ENCODE data around the gene RANBP3. TPM values are rescaled to one million over a fixed set of nuclear protein-coding genes. Genes with fewer than 3 reads are reported as not detected.

RANBP3 gene
- total RNA-seq, 2 experiments from 2014 or later = 74.3 to 87.5 TPM

GRCh38 chr19:5927441-5927821 lies 50.5 kb downstream of the RANBP3 start:
- ATAC-seq (no peak), DNase-seq (no peak)
- H3K27ac Mint-ChIP-seq = no peak overlapping the region
- intact Hi-C loops (cut with micrococcal nuclease) = no loop called here
- ChIA-PET POLR2A (no interaction called here), CTCF (no interaction called here)
- no peaks in the 10 kb centered on the region for H3K27me3 Mint-ChIP-seq
- no peak overlapping the region for H3K4me3 Mint-ChIP-seq
- TF ChIP-seq, protein P1, sequence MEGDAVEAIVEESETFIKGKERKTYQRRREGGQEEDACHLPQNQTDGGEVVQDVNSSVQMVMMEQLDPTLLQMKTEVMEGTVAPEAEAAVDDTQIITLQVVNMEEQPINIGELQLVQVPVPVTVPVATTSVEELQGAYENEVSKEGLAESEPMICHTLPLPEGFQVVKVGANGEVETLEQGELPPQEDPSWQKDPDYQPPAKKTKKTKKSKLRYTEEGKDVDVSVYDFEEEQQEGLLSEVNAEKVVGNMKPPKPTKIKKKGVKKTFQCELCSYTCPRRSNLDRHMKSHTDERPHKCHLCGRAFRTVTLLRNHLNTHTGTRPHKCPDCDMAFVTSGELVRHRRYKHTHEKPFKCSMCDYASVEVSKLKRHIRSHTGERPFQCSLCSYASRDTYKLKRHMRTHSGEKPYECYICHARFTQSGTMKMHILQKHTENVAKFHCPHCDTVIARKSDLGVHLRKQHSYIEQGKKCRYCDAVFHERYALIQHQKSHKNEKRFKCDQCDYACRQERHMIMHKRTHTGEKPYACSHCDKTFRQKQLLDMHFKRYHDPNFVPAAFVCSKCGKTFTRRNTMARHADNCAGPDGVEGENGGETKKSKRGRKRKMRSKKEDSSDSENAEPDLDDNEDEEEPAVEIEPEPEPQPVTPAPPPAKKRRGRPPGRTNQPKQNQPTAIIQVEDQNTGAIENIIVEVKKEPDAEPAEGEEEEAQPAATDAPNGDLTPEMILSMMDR (IDR thresholded peaks at IDR 0.05) = no peak
- no peaks in the 10 kb centered on the region for H3K9me3 Mint-ChIP-seq
- peaks cover 28% of the 10 kb centered on the region for H3K36me3 Mint-ChIP-seq (ENCODE audit: low read depth)
- H3K4me1 Mint-ChIP-seq (ENCODE audit: low read depth) = no peaks in the 10 kb centered on the region

DNA sequence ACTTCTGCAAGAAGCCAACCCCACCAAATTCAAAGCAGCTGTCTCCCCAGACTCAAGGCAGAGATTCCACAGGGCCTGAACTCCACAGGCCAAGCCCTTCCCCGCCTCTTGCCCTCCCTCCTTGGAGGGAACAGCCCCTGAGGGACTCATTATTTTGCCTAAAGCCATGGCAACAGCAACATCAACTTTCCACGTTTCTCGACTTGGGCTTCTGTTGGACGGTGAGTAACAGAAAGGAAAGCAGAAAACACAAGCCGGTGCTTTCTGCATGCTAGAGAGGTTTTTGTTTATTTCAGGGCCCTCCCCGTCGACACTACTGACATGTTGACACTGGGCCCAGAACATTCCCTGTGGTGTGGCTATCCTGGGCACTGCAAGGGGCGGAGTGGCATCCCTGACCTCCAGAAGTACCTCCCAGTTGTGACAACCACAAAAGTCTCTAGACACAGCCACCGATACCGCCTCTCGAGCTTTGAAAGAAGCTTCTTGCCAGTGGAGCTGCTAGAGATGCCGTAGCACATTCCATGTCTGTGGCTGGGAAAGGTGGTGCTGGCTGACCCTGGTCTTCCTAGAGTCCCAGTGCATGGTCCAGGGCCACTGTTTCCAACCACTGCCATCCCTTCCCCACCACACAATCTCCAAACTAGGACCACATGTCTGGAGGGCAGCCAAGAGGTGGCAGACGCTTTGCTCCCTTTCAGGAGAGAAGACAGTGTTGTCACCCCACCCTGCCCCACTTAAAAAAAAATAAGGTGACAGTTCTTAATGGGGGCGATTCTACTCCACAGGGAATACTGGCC lies 51.1 kb downstream of the RANBP3 start:
- CTCF ChIA-PET = no interaction called here
- TF ChIP-seq, protein P1 (IDR thresholded peaks at IDR 0.05) = no peak
- H3K4me3 Mint-ChIP-seq = no peak overlapping the region
- no peak for ATAC-seq
- no peaks in the 10 kb centered on the region for H3K27me3 Mint-ChIP-seq
- POLR2A ChIA-PET = no interaction called here
- H3K4me1 Mint-ChIP-seq (ENCODE audit: low read depth) = no peaks in the 10 kb centered on the region
- intact Hi-C loops (cut with micrococcal nuclease) = no loop called here
- H3K27ac Mint-ChIP-seq = no peak overlapping the region
- H3K9me3 Mint-ChIP-seq = no peaks in the 10 kb centered on the region
- peaks cover 31% of the 10 kb centered on the region for H3K36me3 Mint-ChIP-seq (ENCODE audit: low read depth)
- DNase-seq = no peak

DNA sequence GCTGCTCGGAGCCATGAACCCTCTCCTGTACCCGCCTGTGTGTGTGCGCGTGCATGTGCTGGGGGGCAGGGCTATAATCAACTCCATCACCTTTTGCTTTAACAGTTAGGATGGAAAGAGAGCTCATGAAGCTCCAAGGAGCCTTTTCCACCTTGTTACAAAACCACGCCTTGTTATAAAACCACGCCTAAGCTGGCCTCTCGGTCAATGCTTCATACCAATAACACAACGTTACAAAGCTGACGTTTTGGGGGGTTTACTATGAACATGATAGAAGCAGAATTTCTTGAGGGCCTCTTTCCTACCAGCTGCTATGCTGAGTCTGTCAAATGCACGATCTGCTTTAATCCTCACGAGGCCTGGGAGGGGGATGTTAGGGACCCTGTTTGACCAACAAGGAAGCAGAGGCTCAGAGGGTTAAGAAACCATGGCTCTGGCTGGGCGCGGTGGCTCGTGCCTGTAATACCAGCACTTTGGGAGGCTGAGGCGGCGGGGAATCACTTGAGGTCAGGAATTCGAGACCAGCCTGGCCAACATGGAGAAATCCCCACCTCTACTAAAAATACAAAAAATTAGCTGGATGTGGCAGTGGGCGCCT lies 52.0 kb downstream of the RANBP3 start:
- TF ChIP-seq, protein P1 (IDR thresholded peaks at IDR 0.05) = no peak
- no peak for ATAC-seq
- Mint-ChIP-seq H3K36me3 (ENCODE audit: low read depth) (peaks cover 31% of the 10 kb centered on the region), H3K4me1 (ENCODE audit: low read depth) (no peaks in the 10 kb centered on the region), H3K27me3 (no peaks in the 10 kb centered on the region), H3K27ac (no peak overlapping the region), H3K4me3 (no peak overlapping the region), H3K9me3 (no peaks in the 10 kb centered on the region)
- CTCF ChIA-PET = interaction anchor here (0.8 kb wide), 1 partner anchor 42 kb away, joined by 3 read pairs; no protein-coding TSS in a partner anchor
- POLR2A ChIA-PET = no interaction called here
- intact Hi-C loops (cut with micrococcal nuclease) = no loop called here
- no peak for DNase-seq

GRCh38 chr19:5923356-5923755 lies 54.6 kb downstream of the RANBP3 start:
- ATAC-seq = no peak
- Mint-ChIP-seq H3K36me3 (ENCODE audit: low read depth) (peaks cover 26% of the 10 kb centered on the region), H3K27me3 (no peaks in the 10 kb centered on the region), H3K4me1 (ENCODE audit: low read depth) (no peaks in the 10 kb centered on the region), H3K4me3 (no peak overlapping the region), H3K9me3 (no peaks in the 10 kb centered on the region), H3K27ac (no peak overlapping the region)
- ChIA-PET CTCF (no interaction called here), POLR2A (interaction anchor here (1.1 kb wide), 1 partner anchor 45 kb away, joined by 4 read pairs; no protein-coding TSS in a partner anchor)
- no peak for DNase-seq
- TF ChIP-seq, protein P1 (IDR thresholded peaks at IDR 0.05) = no peak
- intact Hi-C loops (cut with micrococcal nuclease) = no loop called here

DNA sequence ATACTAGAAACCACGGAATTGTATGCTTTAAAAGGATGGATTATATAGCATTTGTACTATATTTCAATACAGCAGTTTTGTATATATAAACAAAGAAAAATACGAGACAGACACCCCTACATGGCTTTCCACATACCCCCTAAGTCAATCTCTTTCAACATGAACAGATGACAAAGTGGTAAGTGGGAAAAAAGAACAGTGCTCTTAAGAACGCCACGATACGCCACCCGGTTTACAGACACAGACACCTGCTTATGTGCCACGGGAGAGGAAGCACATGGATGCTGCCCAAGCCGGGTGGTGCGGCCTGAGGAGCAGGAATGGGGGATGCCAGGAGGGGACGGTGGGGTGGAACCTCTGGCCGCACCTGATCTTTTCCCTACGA lies 55.8 kb downstream of the RANBP3 start:
- Mint-ChIP-seq H3K4me3 (no peak overlapping the region), H3K36me3 (ENCODE audit: low read depth) (peaks cover 26% of the 10 kb centered on the region), H3K4me1 (ENCODE audit: low read depth) (no peaks in the 10 kb centered on the region), H3K9me3 (no peaks in the 10 kb centered on the region), H3K27ac (no peak overlapping the region), H3K27me3 (no peaks in the 10 kb centered on the region)
- CTCF ChIA-PET = no interaction called here
- ATAC-seq (no peak), DNase-seq (no peak)
- POLR2A ChIA-PET = no interaction called here
- intact Hi-C loops (cut with micrococcal nuclease) = no loop called here
- TF ChIP-seq, protein P1 (IDR thresholded peaks at IDR 0.05) = no peak
